ENCODE measurements around the gene LY6G6F. TPM values are rescaled to one million over a fixed set of nuclear protein-coding genes. Genes with fewer than 3 reads are reported as not detected.

The LY6G6F gene
- total and polyA plus RNA-seq, 2 of the 13 experiments (the other 11 are each of a cell fraction or from before 2014, with no cell fraction given) = not detected

GRCh38 chr6:31736021-31736767, 29.5 kb downstream of the LY6G6F start, which contains the start of gene CLIC1 (continued):
- TF ChIP-seq, protein P1, sequence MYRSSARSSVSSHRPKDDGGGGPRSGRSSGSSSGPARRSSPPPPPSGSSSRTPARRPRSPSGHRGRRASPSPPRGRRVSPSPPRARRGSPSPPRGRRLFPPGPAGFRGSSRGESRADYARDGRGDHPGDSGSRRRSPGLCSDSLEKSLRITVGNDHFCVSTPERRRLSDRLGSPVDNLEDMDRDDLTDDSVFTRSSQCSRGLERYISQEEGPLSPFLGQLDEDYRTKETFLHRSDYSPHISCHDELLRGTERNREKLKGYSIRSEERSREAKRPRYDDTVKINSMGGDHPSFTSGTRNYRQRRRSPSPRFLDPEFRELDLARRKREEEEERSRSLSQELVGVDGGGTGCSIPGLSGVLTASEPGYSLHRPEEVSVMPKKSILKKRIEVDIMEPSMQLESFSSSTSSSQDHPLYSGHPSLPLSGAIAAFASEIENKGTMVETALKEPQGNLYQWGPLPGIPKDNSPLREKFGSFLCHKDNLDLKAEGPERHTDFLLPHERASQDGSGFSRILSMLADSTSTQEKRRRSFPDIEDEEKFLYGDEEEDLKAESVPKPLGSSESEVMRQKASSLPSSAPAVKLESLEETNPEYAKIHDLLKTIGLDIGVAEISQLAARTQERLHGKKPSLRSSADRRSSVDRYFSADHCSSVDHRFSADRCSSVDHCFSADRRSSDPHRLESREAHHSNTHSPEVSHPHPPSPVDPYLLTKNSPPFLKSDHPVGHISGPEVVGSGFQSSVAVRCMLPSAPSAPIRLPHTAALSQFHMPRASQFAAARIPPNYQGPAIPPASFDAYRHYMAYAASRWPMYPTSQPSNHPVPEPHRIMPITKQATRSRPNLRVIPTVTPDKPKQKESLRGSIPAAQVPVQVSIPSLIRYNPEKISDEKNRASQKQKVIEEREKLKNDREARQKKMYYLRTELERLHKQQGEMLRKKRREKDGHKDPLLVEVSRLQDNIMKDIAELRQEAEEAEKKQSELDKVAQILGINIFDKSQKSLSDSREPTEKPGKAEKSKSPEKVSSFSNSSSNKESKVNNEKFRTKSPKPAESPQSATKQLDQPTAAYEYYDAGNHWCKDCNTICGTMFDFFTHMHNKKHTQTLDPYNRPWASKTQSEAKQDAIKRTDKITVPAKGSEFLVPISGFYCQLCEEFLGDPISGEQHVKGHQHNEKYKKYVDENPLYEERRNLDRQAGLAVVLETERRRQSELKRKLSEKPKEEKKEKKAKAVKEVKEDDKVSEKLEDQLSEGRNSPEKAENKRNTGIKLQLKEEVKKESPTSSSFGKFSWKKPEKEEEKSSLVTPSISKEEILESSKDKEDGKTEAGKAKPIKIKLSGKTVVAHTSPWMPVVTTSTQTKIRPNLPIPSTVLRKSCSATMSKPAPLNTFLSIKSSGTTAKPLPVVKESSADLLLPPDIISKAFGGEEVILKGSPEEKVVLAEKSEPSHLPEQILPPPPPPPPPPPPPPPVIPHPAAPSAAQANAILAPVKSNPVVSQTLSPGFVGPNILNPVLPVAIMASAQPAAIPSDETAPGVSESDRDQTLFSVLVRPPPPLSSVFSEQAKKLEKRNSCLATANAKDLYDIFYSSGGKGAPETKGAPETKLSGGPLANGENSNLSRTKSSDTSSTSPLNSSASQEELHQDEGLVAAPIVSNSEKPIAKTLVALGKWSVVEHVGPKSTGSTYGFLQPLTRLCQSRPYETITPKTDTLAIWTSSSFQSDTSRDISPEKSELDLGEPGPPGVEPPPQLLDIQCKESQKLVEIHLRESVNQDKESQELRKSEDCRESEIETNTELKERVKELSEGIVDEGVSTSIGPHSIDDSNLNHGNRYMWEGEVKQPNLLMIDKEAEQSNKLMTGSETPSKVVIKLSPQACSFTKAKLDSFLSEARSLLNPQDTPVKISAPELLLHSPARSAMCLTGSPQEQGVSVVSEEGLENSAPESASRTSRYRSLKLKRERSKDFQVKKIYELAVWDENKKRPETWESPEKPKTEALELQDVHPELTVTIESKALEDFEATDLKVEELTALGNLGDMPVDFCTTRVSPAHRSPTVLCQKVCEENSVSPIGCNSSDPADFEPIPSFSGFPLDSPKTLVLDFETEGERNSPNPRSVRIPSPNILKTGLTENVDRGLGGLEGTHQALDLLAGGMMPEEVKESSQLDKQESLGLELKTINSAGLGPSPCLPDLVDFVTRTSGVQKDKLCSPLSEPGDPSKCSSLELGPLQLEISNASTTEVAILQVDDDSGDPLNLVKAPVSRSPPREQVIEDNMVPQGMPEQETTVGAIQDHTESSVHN (CRISPR knock-in tag; IDR thresholded peaks at IDR 0.05) = 0 out of 2 replicates have a peak, but pooled peaks have one; percentile 22
- TF ChIP-seq ZNF766 (CRISPR knock-in tag; IDR thresholded peaks at IDR 0.05; ENCODE audit: borderline replicate concordance) (no peak; the same call in 1 of the 2 replicates), TERF1 (CRISPR knock-in tag; IDR thresholded peaks at IDR 0.05) (no peak), KLF11 (CRISPR knock-in tag; IDR thresholded peaks at IDR 0.05) (peak; percentile 76; the same call in 1 of the 2 replicates), MYNN (CRISPR knock-in tag; IDR thresholded peaks at IDR 0.05; ENCODE audit: low read depth) (no peak), ZNF558 (CRISPR knock-in tag; IDR thresholded peaks at IDR 0.05; ENCODE audit: borderline replicate concordance) (no peak; the same call in 1 of the 2 replicates), HIC2 (CRISPR knock-in tag; IDR thresholded peaks at IDR 0.05; ENCODE audit: low read depth) (no peak), NFKB2 (CRISPR knock-in tag; IDR thresholded peaks at IDR 0.05; ENCODE audit: borderline replicate concordance) (peak; percentile 84; the same call in 1 of the 2 replicates), HMGA1 (CRISPR knock-in tag; conservative IDR thresholded peaks at IDR 0.05) (no peak), SIX1 (CRISPR knock-in tag; IDR thresholded peaks at IDR 0.05; ENCODE audit: borderline replicate concordance) (0 out of 2 replicates have a peak, but pooled peaks have one; percentile 24), FOXM1 (CRISPR knock-in tag; IDR thresholded peaks at IDR 0.05) (no peak)
- TF ChIP-seq, protein P2, sequence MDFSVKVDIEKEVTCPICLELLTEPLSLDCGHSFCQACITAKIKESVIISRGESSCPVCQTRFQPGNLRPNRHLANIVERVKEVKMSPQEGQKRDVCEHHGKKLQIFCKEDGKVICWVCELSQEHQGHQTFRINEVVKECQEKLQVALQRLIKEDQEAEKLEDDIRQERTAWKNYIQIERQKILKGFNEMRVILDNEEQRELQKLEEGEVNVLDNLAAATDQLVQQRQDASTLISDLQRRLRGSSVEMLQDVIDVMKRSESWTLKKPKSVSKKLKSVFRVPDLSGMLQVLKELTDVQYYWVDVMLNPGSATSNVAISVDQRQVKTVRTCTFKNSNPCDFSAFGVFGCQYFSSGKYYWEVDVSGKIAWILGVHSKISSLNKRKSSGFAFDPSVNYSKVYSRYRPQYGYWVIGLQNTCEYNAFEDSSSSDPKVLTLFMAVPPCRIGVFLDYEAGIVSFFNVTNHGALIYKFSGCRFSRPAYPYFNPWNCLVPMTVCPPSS (IDR thresholded peaks at IDR 0.05) = no peak
